Immature natural killer cell (primary cell): ENCODE measurements around the gene MAGEB17. TPM values are rescaled to one million over a fixed set of nuclear protein-coding genes. Genes with fewer than 3 reads are reported as not detected.
"Not testable (repeated sequence)": the region's sequence is repeated elsewhere in the genome, so short reads cannot be mapped to it uniquely, and the experiment has no call there.

Source experiments
- DNase-seq, 3 donors: peaks; one replicate each; pipeline ENCODE4 v3.0.0; 2022; ENCODE audit warnings: mixed read lengths in 1 of 3
- H3K27ac Mint-ChIP-seq, 6 donors: one replicate each; pipeline ENCODE4 v1.8.0; 2020; ENCODE audit warnings: mixed read lengths in 6 of 6, mild to moderate bottlenecking in 5 of 6, inconsistent platforms in 4 of 6, moderate library complexity in 3 of 6
- H3K27me3 Mint-ChIP-seq, 3 donors: one replicate each; pipeline ENCODE4 v1.8.0; 2020 to 2021; ENCODE audit warnings: low read depth in 3 of 3, mild to moderate bottlenecking in 3 of 3, mixed read lengths in 3 of 3, moderate library complexity in 3 of 3, inconsistent platforms in 1 of 3
- H3K36me3 Mint-ChIP-seq, 3 donors: one replicate each; pipeline ENCODE4 v1.8.0; 2020; ENCODE audit warnings: mixed read lengths in 3 of 3, inconsistent platforms in 2 of 3, mild to moderate bottlenecking in 2 of 3
- H3K4me1 Mint-ChIP-seq, 2 donors: one replicate each; pipeline ENCODE4 v1.8.0; 2020; ENCODE audit warnings: inconsistent platforms in 2 of 2, mild to moderate bottlenecking in 2 of 2, mixed read lengths in 2 of 2, moderate library complexity in 1 of 2
- H3K4me3 Mint-ChIP-seq, 5 donors: one replicate each; pipeline ENCODE4 v1.8.0; 2020; ENCODE audit warnings: mild to moderate bottlenecking in 5 of 5, mixed read lengths in 5 of 5, inconsistent platforms in 3 of 5, moderate library complexity in 3 of 5
- H3K9me3 Mint-ChIP-seq, 6 donors: one replicate each; pipeline ENCODE4 v1.8.0; 2020; ENCODE audit warnings: mild to moderate bottlenecking in 6 of 6, mixed read lengths in 6 of 6, inconsistent platforms in 4 of 6, moderate library complexity in 3 of 6
- polyA plus RNA-seq, 3 donors: library from polyadenylated mRNA; unstranded; fragments of 300-500 nt; fragmentation: Illumina TruSeq; gene quantifications; one replicate each; pipeline ENCODE4 v1.2.3, GENCODE V29; 2021

The MAGEB17 gene
- polyA plus RNA-seq, 3 donors from 2014 or later = not detected

GRCh38 chrX:16141422-16142245, 25.6 kb upstream of the MAGEB17 start:
- H3K9me3 Mint-ChIP-seq = peaks cover 0 to 4% (median 0%) of the 10 kb centered on the region in 6 donors
- no peaks in the 10 kb centered on the region for H3K36me3 Mint-ChIP-seq
- peaks cover 3 to 16% of the 10 kb centered on the region in 2 donors for H3K4me1 Mint-ChIP-seq
- peaks cover 0 to 14% (median 3%) of the 10 kb centered on the region in 3 donors for H3K27me3 Mint-ChIP-seq
- no peak for DNase-seq
- H3K27ac Mint-ChIP-seq = no peak overlapping the region
- H3K4me3 Mint-ChIP-seq = no peak overlapping the region

DNA sequence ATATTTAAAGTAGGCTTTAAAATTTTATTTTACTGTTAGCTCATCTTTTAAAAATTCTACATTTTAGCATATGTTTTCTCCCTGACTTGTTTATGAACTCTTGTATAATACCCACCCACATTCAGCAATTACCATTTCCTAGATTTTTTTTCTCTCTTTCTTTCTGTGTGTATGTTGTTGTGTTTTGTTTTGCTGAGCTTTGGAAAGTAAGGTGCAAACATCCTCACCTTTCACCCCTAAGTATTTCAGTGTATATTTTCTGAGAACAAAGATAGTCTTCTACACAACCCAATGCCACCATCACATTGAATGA, 25.1 kb upstream of the MAGEB17 start:
- H3K4me3 Mint-ChIP-seq = no peak overlapping the region
- peaks cover 0 to 4% (median 0%) of the 10 kb centered on the region in 6 donors for H3K9me3 Mint-ChIP-seq
- H3K27me3 Mint-ChIP-seq = peaks cover 0 to 14% (median 3%) of the 10 kb centered on the region in 3 donors
- DNase-seq = no peak
- H3K36me3 Mint-ChIP-seq = no peaks in the 10 kb centered on the region
- peaks cover 3 to 16% of the 10 kb centered on the region in 2 donors for H3K4me1 Mint-ChIP-seq
- no peak overlapping the region for H3K27ac Mint-ChIP-seq

GRCh38 chrX:16143968-16144367, 23.3 kb upstream of the MAGEB17 start:
- H3K4me1 Mint-ChIP-seq = peaks cover 3 to 16% of the 10 kb centered on the region in 2 donors
- peaks cover 0 to 4% (median 0%) of the 10 kb centered on the region in 6 donors for H3K9me3 Mint-ChIP-seq
- H3K27me3 Mint-ChIP-seq = peaks cover 0 to 12% (median 3%) of the 10 kb centered on the region in 3 donors
- no peak overlapping the region for H3K27ac Mint-ChIP-seq
- H3K4me3 Mint-ChIP-seq = no peak overlapping the region
- no peaks in the 10 kb centered on the region for H3K36me3 Mint-ChIP-seq
- no peak for DNase-seq

GRCh38 chrX:16144420-16144819, 22.9 kb upstream of the MAGEB17 start:
- peaks cover 3 to 16% of the 10 kb centered on the region in 2 donors for H3K4me1 Mint-ChIP-seq
- no peak for DNase-seq
- peaks cover 2 to 14% (median 3%) of the 10 kb centered on the region in 3 donors for H3K27me3 Mint-ChIP-seq
- no peaks in the 10 kb centered on the region for H3K36me3 Mint-ChIP-seq
- no peak overlapping the region for H3K4me3 Mint-ChIP-seq
- H3K9me3 Mint-ChIP-seq = peaks cover 0 to 4% (median 0%) of the 10 kb centered on the region in 6 donors
- H3K27ac Mint-ChIP-seq = no peak overlapping the region

- H3K9me3 Mint-ChIP-seq, H3K4me3 Mint-ChIP-seq: not testable (repeated sequence)
These were observed 22.2 kb upstream of the MAGEB17 start for GRCh38 chrX:16145093-16145492.

DNA sequence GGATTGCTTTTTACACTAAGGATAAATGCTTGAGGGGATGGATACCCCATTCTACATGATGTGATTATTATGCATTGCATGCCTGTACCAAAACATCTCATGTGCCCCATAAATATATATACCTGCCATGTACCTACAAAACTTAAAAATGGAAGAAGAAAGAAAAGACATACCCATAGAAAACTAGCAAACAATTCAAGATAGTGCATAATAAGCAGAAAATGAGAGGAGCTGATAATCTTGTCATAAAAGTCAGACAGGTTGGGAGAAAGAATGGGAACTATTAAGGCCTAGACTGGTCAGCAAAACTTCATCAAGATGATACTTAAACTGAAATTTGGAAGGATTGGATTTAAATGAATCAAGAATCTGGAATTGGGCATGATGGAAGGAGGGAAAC, 21.6 kb upstream of the MAGEB17 start:
- no peak overlapping the region for H3K4me3 Mint-ChIP-seq
- DNase-seq = no peak
- peaks cover 0 to 4% (median 0%) of the 10 kb centered on the region in 6 donors for H3K9me3 Mint-ChIP-seq
- H3K4me1 Mint-ChIP-seq = peaks cover 0 to 4% of the 10 kb centered on the region in 2 donors
- no peaks in the 10 kb centered on the region for H3K36me3 Mint-ChIP-seq
- peaks cover 2 to 14% (median 3%) of the 10 kb centered on the region in 3 donors for H3K27me3 Mint-ChIP-seq
- no peak overlapping the region for H3K27ac Mint-ChIP-seq

More at GRCh38 chrX:16145093-16145492, 22.2 kb upstream of the MAGEB17 start:
- H3K4me1 Mint-ChIP-seq, H3K36me3 Mint-ChIP-seq, DNase-seq, H3K27ac Mint-ChIP-seq: not testable (repeated sequence)
- peaks cover 2 to 14% (median 3%) of the 10 kb centered on the region in 3 donors for H3K27me3 Mint-ChIP-seq

GRCh38 chrX:16148896-16149295, 18.4 kb upstream of the MAGEB17 start:
- H3K4me3 Mint-ChIP-seq = no peak overlapping the region
- no peaks in the 10 kb centered on the region for H3K36me3 Mint-ChIP-seq
- no peaks in the 10 kb centered on the region for H3K4me1 Mint-ChIP-seq
- peaks cover 0 to 4% (median 0%) of the 10 kb centered on the region in 6 donors for H3K9me3 Mint-ChIP-seq
- DNase-seq = no peak
- peaks cover 2 to 13% (median 2%) of the 10 kb centered on the region in 3 donors for H3K27me3 Mint-ChIP-seq
- H3K27ac Mint-ChIP-seq = no peak overlapping the region

DNA sequence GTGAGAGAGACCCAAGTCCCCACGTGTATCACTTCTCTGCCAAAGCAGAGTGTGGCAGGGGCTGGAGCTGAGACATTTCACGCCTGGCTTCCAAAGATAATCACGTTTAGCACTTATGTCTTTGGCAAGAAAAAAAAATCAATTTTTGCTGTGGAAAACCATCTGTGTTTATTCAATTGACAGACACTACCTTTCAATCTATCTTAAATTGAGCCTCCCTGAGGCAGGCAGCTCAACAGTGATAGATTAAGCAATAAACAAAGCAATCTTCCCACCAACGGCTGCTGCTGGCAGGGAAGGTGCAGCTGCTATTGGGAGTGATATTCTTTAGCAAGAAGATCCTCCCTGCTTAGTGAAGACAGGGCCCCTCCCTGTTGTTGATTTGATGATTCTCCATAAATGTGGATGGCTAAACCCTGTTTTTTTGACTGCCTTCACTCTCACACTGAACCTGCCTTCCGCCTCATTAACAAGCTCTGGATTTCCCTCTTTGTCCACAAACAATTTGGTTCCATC, 11.6 kb upstream of the MAGEB17 start:
- Mint-ChIP-seq H3K4me1 (no peaks in the 10 kb centered on the region), H3K27me3 (peaks cover 0 to 3% (median 2%) of the 10 kb centered on the region in 3 donors), H3K27ac (no peak overlapping the region), H3K36me3 (no peaks in the 10 kb centered on the region), H3K4me3 (no peak overlapping the region), H3K9me3 (no peaks in the 10 kb centered on the region)
- no peak for DNase-seq

- Mint-ChIP-seq H3K27ac (no peak overlapping the region), H3K4me1 (no peaks in the 10 kb centered on the region), H3K27me3 (peaks cover 0 to 2% (median 2%) of the 10 kb centered on the region in 3 donors), H3K9me3 (no peaks in the 10 kb centered on the region), H3K4me3 (no peak overlapping the region), H3K36me3 (no peaks in the 10 kb centered on the region)
- DNase-seq = no peak
These were observed 10.5 kb upstream of the MAGEB17 start for GRCh38 chrX:16156692-16157331.

GRCh38 chrX:16160729-16161128, 6.6 kb upstream of the MAGEB17 start:
- Mint-ChIP-seq H3K27me3 (peaks cover 0 to 3% (median 3%) of the 10 kb centered on the region in 3 donors), H3K36me3 (no peaks in the 10 kb centered on the region), H3K9me3 (no peaks in the 10 kb centered on the region), H3K4me1 (no peaks in the 10 kb centered on the region), H3K4me3 (no peak overlapping the region), H3K27ac (no peak overlapping the region)
- no peak for DNase-seq

- H3K36me3 Mint-ChIP-seq, H3K4me3 Mint-ChIP-seq, H3K27me3 Mint-ChIP-seq, H3K27ac Mint-ChIP-seq, H3K9me3 Mint-ChIP-seq, DNase-seq, H3K4me1 Mint-ChIP-seq: not testable (repeated sequence)
These were observed 6.1 kb upstream of the MAGEB17 start for GRCh38 chrX:16161173-16161572.

DNA sequence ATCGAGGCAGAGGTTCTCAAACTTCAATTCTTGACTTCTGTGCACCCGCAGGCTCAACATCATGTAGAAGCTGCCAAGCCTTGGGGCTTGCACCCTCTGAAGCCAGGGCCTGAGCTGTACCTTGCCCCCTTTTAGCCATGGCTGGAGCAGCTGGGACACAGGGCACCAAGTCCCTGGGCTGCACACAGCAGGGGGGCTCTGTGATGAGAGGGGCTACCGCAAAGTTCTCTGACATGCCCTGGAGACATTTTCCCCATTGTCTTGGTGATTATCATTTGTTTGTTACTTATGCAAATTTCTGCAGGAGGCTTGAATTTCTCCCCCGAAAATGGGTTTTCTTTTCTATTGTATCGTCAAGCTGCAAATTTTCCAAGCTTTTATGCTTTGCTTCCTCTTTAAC, 4.9 kb upstream of the MAGEB17 start:
- no peaks in the 10 kb centered on the region for H3K36me3 Mint-ChIP-seq
- no peak for DNase-seq
- H3K4me1 Mint-ChIP-seq = no peaks in the 10 kb centered on the region

GRCh38 chrX:16164748-16165147, 2.5 kb upstream of the MAGEB17 start:
- no peak for DNase-seq
- Mint-ChIP-seq H3K27ac (no peak overlapping the region), H3K36me3 (no peaks in the 10 kb centered on the region), H3K9me3 (no peaks in the 10 kb centered on the region), H3K27me3 (peaks cover 0 to 16% (median 3%) of the 10 kb centered on the region in 3 donors), H3K4me1 (no peaks in the 10 kb centered on the region), H3K4me3 (no peak overlapping the region)

More for the DNA sequence above, 4.9 kb upstream of the MAGEB17 start:
- H3K27ac Mint-ChIP-seq = no peak overlapping the region
- no peak overlapping the region for H3K4me3 Mint-ChIP-seq
- H3K27me3 Mint-ChIP-seq = peaks cover 0 to 16% (median 3%) of the 10 kb centered on the region in 3 donors
- H3K9me3 Mint-ChIP-seq = no peaks in the 10 kb centered on the region

DNA sequence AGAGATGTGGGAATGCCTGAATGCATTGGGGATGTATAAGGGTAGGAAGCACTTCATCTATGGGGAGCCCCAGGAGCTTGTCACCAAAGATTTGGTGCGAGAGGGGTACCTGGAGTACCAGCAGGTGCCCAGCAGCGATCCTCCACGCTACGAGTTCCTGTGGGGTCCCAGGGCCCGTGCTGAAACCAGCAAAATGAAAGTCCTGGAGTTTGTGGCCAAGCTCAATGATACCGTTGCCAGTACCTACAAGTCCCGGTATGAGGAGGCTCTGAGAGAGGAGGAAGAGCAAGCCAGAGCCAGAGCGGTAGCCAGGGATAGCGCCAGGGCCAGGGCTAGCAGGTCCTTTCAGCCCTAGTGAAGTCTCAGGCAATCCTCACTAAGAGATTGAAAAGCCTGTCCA, 3.8 kb downstream of the MAGEB17 start:
- Mint-ChIP-seq H3K27me3 (peaks cover 0 to 13% (median 4%) of the 10 kb centered on the region in 3 donors), H3K36me3 (no peaks in the 10 kb centered on the region), H3K4me3 (no peak overlapping the region), H3K27ac (no peak overlapping the region), H3K4me1 (no peaks in the 10 kb centered on the region), H3K9me3 (no peaks in the 10 kb centered on the region)
- no peak for DNase-seq
